H7 (cell line): ENCODE measurements around the gene CA5A. TPM values are rescaled to one million over a fixed set of nuclear protein-coding genes. Genes with fewer than 3 reads are reported as not detected.
A peak's percentile ranks its signal among the peaks of the same experiment; 100 is the strongest.
"Not testable (repeated sequence)": the region's sequence is repeated elsewhere in the genome, so short reads cannot be mapped to it uniquely, and the experiment has no call there.

Source experiments
- DNase-seq: peaks from one replicate; pipeline ENCODE4 v3.0.0; 2012
- H3K27me3 ChIP-seq: 2 replicates; pipeline ENCODE4 v1.6.0; 2011; ENCODE audit warnings: mild to moderate bottlenecking, low read length; ENCODE audit not compliant: control insufficient read depth, insufficient read depth
- H3K36me3 ChIP-seq: replicated peaks from 2 replicates; pipeline ENCODE4 v1.5.1; 2011; ENCODE audit warnings: low read length; ENCODE audit not compliant: control insufficient read depth, insufficient read depth
- H3K4me3 ChIP-seq: 2 replicates; pipeline ENCODE4 v1.5.1; 2011; ENCODE audit warnings: low read depth, mild to moderate bottlenecking, control low read depth, low read length, moderate library complexity; ENCODE audit not compliant: insufficient read depth
- total RNA-seq: library from RNA; depleted of rRNA; stranded (reverse); fragments of >200 nt; shearing (Covaris generic); gene quantifications from 2 replicates; pipeline ENCODE4 v1.2.3, GENCODE V29; 2014

The CA5A gene
- total RNA-seq, 1 experiment from 2014 or later: not detected

GRCh38 chr16:87888346-87888745 lies 48.0 kb downstream of the CA5A start:
- H3K27me3 ChIP-seq, DNase-seq, H3K4me3 ChIP-seq, H3K36me3 ChIP-seq: not testable (repeated sequence)

- H3K36me3 ChIP-seq, H3K4me3 ChIP-seq, H3K27me3 ChIP-seq, DNase-seq: not testable (repeated sequence)
Observed at GRCh38 chr16:87887931-87888330, 48.4 kb downstream of the CA5A start.

- H3K27me3 ChIP-seq, H3K4me3 ChIP-seq, H3K36me3 ChIP-seq, DNase-seq: not testable (repeated sequence)
Observed at GRCh38 chr16:87885371-87885967, 50.9 kb downstream of the CA5A start.

GRCh38 chr16:87882436-87883019 lies 53.8 kb downstream of the CA5A start:
- DNase-seq: no peak
- Histone ChIP-seq H3K27me3 (no peaks in the 10 kb centered on the region; the same call in 1 of the 2 replicates), H3K4me3 (no peak overlapping the region), H3K36me3 (no peaks in the 10 kb centered on the region)

- Histone ChIP-seq H3K36me3 (no peaks in the 10 kb centered on the region), H3K27me3 (no peaks in the 10 kb centered on the region; the same call in 1 of the 2 replicates), H3K4me3 (no peak overlapping the region)
- no peak for DNase-seq
Observed at GRCh38 chr16:87881324-87882200, 54.8 kb downstream of the CA5A start.

DNA sequence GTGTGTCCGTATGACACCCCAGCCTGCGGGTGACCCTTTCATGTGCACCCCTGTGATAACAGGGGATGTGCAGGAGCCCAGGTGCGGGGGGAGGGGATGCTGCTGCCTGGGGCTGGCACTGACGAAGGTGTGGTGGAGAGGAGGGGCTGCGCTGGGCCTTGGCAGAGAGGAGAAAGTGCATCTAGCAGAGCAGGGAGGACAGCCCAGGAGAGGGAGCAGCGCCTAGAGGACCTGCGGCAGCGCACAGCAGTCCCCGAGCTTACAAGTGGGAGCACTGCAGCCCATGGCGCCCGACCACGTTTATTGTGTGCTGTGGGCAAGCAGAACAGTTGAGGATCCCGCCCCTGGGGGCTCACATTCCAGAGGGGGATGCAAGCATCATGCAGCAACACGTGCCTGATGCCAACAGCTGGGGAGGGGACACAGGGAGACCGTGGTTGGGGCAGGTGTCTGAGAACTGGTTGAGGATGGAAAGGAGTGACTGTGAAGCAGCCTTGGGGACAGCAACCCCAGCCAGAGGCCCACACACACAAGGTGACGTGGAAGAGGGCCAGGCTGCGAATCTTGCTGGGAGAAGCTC lies 56.1 kb downstream of the CA5A start:
- Histone ChIP-seq H3K27me3 (no peaks in the 10 kb centered on the region; the same call in 1 of the 2 replicates), H3K4me3 (no peak overlapping the region), H3K36me3 (no peaks in the 10 kb centered on the region)
- no peak for DNase-seq

GRCh38 chr16:87879411-87880013 lies 56.8 kb downstream of the CA5A start:
- not testable (repeated sequence) for H3K27me3 ChIP-seq, DNase-seq, H3K36me3 ChIP-seq, H3K4me3 ChIP-seq

GRCh38 chr16:87878704-87879103 lies 57.6 kb downstream of the CA5A start:
- H3K4me3 ChIP-seq: no peak overlapping the region
- H3K36me3 ChIP-seq: no peaks in the 10 kb centered on the region
- no peak for DNase-seq
- no peaks in the 10 kb centered on the region; the same call in 1 of the 2 replicates for H3K27me3 ChIP-seq

GRCh38 chr16:87877942-87878507 lies 58.3 kb downstream of the CA5A start:
- Histone ChIP-seq H3K27me3 (no peaks in the 10 kb centered on the region; the same call in 1 of the 2 replicates), H3K36me3 (no peaks in the 10 kb centered on the region), H3K4me3 (no peak overlapping the region)
- DNase-seq: no peak

DNA sequence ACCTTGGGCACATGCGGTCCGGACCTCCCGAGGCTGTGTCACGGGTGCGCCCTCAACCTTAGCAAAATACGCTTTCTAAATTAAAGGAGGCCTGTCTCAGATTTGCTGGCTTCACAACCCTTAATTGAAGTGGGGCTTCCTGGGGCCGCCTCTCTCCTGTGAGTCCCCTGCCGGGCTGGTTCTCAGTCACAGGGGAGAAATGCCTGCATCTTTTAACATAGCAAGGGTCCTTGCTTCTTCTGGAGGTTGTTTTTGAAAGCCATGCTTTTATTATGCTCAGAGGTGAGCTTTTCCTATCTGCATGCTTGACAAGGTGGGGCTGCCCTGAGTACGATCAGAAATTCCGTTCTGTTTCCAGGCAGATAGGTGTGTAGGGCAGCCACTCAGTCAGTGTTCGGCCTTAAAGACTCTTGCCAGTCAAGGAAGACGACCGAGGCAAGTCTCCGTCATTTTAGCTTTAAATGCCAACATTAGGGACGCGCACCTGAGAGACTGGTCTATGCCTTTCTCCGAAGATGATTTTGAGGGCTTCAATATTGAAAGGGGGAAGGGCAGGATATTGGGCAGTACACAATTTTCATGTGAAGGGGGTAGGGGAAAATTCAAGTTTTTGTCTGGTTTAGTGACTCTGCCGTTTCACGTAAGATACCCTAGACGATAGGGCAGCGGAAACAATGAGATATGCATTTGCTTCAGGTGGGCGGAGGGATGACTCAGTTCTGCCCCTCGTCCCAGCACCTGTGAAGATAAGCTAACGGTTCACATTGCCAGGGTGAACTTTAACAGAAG lies 61.5 kb downstream of the CA5A start:
- H3K27me3 ChIP-seq: no peaks in the 10 kb centered on the region
- peak; percentile 77 for DNase-seq
- H3K36me3 ChIP-seq: no peaks in the 10 kb centered on the region
- no peak overlapping the region for H3K4me3 ChIP-seq

DNA sequence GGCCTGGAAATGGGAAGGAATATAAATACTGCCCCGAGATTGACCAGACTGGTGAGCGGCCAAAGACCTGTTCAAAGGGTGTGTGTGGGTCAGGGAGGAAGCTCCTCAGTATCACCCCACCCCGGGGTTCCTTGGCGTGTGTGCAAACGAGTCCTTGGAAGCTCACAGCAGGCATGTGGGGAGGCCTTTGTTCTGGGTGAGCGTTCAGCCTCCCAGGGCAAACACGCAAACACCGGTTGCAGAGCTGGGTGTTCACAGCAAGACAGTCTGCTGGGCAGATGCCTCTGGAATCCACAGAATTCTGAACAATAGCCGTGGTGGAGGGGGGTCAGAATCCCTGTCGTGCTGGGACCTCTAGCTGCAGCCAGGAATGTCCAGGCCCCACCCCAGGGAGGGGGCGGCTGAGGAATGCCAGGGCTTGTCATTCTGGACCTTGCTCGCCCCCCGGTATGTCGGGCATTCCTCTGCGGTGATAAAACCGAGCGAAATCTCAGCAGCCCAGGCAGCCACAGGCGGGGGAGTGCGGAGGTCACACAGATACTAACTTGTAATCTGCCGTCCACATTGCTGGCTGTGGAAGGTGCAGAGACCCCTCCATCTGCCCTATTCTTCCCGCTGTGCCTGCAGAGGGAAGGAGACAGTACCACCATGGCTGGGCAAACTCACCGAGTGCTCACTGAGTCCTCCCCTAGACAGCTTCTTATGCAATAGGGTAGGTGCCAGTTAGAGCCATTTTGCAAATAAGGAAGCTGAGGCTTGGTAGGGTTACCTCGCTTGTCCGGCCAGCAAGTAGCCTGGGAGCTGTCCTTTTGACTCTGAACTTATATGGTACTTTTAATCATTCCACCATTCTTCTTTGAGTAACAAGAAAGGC lies 65.7 kb downstream of the CA5A start:
- H3K27me3 ChIP-seq: peaks cover 11% of the 10 kb centered on the region
- H3K36me3 ChIP-seq, H3K4me3 ChIP-seq: not testable (repeated sequence)
- peak; percentile 75 for DNase-seq

GRCh38 chr16:87869879-87870417 lies 66.4 kb downstream of the CA5A start:
- H3K36me3 ChIP-seq, DNase-seq, H3K4me3 ChIP-seq: not testable (repeated sequence)
- H3K27me3 ChIP-seq: peaks cover 11% of the 10 kb centered on the region
